C1 segment of cervical spinal cord (tissue), 14 donors: ENCODE data around the gene SMYD3.

Source experiments
- DNase-seq, 14 donors: peaks; one replicate each; lab custom pipeline; 2025; lab: John Stamatoyannopoulos, UW

The SMYD3 gene

GRCh38 chr1:245923215-245923614 is 583.9 kb downstream of the SMYD3 start:
- DNase-seq, result no peak

- no peak for DNase-seq
Measured at GRCh38 chr1:245921417-245921816, 585.7 kb downstream of the SMYD3 start.

- no peak for DNase-seq
Measured at GRCh38 chr1:245917403-245917802, 589.7 kb downstream of the SMYD3 start.

- peak in 1 of 14 donors; percentile 72 for DNase-seq
Measured at GRCh38 chr1:245915841-245916240, 591.2 kb downstream of the SMYD3 start.

- peak in 1 of 14 donors; percentile 74 for DNase-seq
Measured at GRCh38 chr1:245915406-245915805, 591.7 kb downstream of the SMYD3 start.

- no peak for DNase-seq
Measured at GRCh38 chr1:245908543-245908942, 598.5 kb downstream of the SMYD3 start.

- no peak for DNase-seq
Measured at GRCh38 chr1:245906207-245906606, 600.9 kb downstream of the SMYD3 start.

- DNase-seq, result no peak
Measured at GRCh38 chr1:245903851-245904250, 603.2 kb downstream of the SMYD3 start.

- DNase-seq, result no peak
Measured at GRCh38 chr1:245901565-245901964, 605.5 kb downstream of the SMYD3 start.

- no peak for DNase-seq
Measured at GRCh38 chr1:245901037-245901436, 606.0 kb downstream of the SMYD3 start.

GRCh38 chr1:245898581-245898980 is 608.5 kb downstream of the SMYD3 start:
- DNase-seq, result no peak

GRCh38 chr1:245896258-245896657 is 610.8 kb downstream of the SMYD3 start:
- DNase-seq, result no peak

- no peak for DNase-seq
Measured at GRCh38 chr1:245895455-245895959, 611.6 kb downstream of the SMYD3 start.

- DNase-seq, result peak in 1 of 14 donors; percentile 3
Measured at GRCh38 chr1:245894843-245895242, 612.2 kb downstream of the SMYD3 start.

GRCh38 chr1:245893025-245893424 is 614.1 kb downstream of the SMYD3 start:
- DNase-seq, result no peak

GRCh38 chr1:245888809-245889208 is 618.3 kb downstream of the SMYD3 start:
- DNase-seq, result no peak

GRCh38 chr1:245887829-245888228 is 619.2 kb downstream of the SMYD3 start:
- no peak for DNase-seq

GRCh38 chr1:245881767-245882391 is 625.2 kb downstream of the SMYD3 start:
- DNase-seq, result no peak

GRCh38 chr1:245880754-245881403 is 626.2 kb downstream of the SMYD3 start:
- no peak for DNase-seq

- no peak for DNase-seq
Measured at GRCh38 chr1:245879091-245879490, 628.0 kb downstream of the SMYD3 start.

GRCh38 chr1:245878585-245878984 is 628.5 kb downstream of the SMYD3 start:
- DNase-seq, result no peak

- DNase-seq, result no peak
Measured at GRCh38 chr1:245877976-245878375, 629.1 kb downstream of the SMYD3 start.

- no peak for DNase-seq
Measured at GRCh38 chr1:245876586-245876985, 630.5 kb downstream of the SMYD3 start.
